IPS DF 4.7 (cell line): ENCODE results near the gene KDELR3.

ENCODE experiments used
- DNase-seq: peaks from one replicate; pipeline ENCODE4 v3.0.0-alpha.2; 2013; ENCODE audit warnings: low spot score; ENCODE audit errors: extremely low read depth

KDELR3 gene

DNA sequence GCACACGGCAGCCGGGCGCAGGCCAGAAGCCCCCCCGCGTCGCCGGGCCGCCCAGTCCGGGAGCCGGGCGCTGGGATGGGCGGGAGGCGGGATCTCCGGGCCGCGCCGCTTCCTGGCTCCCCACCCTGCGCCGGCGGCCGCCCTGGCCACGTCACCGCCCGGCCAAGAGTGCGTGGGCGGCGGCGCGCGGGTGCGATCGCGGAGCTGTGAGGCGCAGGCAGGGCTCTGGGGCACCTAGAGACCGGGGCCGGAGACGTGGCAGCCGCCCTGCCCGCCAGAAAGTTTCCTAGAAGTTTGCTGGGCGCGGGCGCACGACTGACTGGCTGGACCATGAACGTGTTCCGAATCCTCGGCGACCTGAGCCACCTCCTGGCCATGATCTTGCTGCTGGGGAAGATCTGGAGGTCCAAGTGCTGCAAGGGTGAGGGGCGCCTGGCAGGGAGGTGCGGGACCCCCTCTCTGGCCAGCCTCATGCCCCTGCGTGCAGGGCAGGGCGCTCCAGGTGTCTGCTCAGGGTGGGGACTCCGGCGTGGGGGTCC lies at the start of gene KDELR3:
Gene KDELR3, plus strand, starts transcription at position 193 of the 539 bp plus-strand sequence. Its CDS starts 138 bp downstream, at position 331.
- no peak for DNase-seq

DNA sequence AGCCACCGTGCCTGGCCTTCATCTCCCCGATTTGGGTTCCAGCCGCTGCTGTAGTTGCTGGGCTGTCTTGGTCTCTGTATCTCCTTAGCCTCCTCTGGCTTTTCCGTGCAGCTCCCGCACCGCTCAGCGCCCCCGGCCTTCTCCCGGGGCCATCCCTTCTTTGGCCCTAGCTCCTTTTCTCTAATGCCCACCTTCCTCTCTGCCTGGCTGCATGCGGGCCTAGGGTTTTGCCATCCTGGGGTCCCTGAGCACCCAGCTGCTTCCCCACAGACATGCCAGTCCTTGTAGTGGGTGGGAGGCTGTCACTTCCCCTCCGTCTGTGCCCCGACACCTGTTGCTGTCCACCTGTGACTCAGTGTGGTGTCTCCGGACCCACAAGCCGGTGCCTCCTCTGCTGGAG lies 49.3 kb upstream of the KDELR3 start:
- DNase-seq: no peak

GRCh38 chr22:38419121-38419857 lies 48.6 kb upstream of the KDELR3 start:
- DNase-seq: no peak

GRCh38 chr22:38419858-38420160 lies 48.1 kb upstream of the KDELR3 start:
- DNase-seq: no peak

- no peak for DNase-seq
Measured at GRCh38 chr22:38420734-38421133, 47.2 kb upstream of the KDELR3 start.

DNA sequence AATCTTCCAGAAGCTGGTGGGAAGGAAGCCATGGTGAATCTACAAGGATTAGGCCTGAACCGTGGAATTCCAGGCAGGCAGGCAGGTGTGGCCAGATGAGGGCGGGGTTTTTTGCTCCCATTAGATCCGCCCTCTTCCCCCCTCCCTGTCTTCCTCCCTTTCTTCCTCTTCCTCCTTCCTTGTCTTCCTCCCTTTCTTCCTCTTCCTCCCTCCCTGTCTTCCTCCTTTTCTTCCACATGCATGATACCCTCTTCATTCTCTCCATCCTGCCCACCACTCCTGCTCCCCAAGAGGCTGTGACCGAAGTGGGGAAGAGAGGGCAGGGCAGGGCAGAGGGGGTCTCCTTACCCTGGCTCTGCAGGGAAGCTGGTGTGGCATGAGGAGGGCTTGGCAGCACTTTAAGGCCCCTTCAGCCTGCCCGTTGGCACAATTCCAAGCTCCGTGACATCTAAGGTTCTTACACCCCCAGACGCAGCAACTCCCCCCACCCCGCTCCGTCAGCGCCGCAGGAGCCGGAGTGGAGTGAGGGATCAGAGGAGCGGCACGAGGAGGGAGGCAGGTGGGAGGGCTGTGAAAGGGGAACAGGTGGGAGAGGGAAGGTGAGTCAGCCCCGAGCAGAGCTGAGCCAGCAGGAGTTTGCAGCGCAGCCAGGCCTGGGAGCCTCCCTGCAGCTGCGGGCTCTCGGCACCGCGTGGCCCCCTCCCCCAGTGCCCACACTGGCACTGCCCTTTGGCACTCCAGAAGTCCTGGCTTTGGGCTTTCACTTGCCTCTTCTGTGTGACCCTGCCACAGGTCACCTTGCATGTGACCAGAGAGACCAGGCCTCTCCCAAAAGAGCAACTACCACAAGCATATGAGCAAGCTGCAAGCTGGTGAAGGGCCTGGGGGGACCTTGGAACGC lies 45.0 kb upstream of the KDELR3 start:
- DNase-seq: no peak

- no peak for DNase-seq
Measured at GRCh38 chr22:38423512-38424503, 44.1 kb upstream of the KDELR3 start.

- DNase-seq: no peak
Measured at GRCh38 chr22:38424525-38425080, 43.3 kb upstream of the KDELR3 start.

DNA sequence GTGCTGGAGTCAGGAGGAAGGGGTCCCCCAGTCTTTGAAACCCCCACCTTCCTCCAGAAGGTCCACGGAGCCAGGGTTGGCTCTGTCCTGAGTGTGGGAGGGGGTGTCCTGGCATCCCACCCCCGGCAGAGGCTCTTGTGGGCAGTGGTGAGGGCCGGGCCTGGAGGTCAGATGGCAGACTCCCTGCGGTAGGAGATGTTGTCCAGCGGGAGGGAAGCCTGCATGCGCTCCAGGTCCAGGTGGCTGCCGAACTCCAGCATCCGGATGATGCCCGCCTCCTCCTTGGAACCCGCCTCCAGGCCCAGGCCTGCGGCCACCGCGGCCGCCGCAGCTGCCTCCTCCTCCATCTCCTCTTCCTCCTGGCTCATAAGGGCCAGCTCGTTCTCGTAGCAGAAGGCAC lies 41.3 kb upstream of the KDELR3 start:
- DNase-seq: no peak

DNA sequence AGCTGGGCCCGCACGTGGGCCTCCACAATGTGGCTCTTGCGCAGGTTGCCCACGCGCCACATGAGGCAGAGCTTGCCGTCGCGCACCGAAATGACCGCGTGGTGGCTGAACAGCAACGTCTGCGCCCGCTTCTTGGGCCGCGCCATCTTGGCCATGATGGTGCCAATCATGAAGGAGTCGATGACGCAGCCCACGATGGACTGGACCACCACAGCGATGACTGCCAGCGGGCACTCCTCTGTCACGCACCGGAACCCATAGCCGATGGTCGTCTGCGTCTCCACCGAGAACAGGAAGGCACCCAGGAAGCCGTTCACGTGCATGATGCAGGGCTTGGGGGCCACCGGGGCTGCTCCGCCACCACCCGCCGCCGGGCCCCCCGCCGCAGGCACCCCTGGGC lies 40.4 kb upstream of the KDELR3 start:
- no peak for DNase-seq

GRCh38 chr22:38427940-38428339 lies 40.0 kb upstream of the KDELR3 start:
- no peak for DNase-seq

DNA sequence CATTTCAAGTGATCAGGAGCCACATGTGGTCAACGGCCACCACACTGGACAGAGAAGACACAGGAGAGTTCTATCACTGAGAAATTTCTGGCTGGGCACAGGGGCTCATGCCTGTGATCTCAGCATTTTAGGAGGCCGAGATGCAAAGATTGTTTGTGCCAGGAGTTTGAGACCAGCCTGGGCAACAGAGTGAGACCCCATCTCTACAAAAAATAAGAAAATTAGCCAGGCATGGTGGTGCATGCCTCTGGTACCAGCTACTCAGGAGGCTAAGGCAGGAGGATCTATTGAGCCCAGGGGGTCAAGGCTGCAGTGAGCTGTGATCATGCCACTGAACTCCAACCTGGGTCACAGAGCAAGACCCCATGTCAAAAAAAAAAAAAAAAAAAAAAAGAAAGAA lies 39.2 kb upstream of the KDELR3 start:
- no peak for DNase-seq

GRCh38 chr22:38429499-38430068 lies 38.3 kb upstream of the KDELR3 start:
- DNase-seq: no peak

GRCh38 chr22:38431266-38432010 lies 36.5 kb upstream of the KDELR3 start:
- DNase-seq: no peak

- no peak for DNase-seq
Measured at GRCh38 chr22:38432264-38432663, 35.6 kb upstream of the KDELR3 start.

GRCh38 chr22:38433871-38434270 lies 34.0 kb upstream of the KDELR3 start:
- DNase-seq: no peak

DNA sequence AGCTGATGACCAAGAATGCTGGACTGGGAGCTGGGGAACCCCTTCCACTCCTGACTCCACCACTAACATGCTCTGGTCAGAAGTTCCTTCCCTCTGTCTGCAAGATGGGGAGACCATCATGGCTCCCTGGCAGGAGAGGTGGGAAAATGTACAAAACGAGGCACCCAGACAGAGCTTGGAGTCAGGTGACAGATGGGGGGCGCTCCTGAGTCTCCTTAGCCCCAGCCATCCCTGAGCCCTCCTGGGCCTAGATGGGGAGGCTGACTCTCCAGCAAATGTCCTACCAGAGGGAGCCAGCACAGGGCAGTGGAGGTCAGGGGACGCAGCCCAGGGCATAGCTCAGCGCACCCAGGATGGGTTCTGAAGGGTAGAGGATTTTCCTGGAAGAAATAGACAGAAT lies 32.9 kb upstream of the KDELR3 start:
- DNase-seq: no peak

DNA sequence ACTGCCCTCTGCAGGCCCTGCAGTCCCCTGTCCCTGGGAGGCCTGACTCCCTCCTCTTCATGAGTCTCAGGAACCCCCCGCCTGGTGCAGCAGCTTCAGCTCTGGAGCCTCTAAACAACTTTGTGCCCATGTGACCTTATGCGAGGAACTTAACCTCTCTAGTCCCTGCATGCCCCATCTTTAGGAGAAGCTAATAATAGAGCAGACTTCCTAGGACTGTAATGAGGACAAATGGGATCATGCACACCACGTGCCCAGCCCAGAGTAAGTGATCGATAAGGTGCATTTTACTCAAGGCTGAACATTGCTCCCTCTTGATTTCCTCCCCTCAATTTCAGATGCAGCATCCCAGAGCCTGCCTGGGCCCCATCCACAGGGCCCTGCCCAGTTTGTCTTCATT lies 31.9 kb upstream of the KDELR3 start:
- no peak for DNase-seq

DNA sequence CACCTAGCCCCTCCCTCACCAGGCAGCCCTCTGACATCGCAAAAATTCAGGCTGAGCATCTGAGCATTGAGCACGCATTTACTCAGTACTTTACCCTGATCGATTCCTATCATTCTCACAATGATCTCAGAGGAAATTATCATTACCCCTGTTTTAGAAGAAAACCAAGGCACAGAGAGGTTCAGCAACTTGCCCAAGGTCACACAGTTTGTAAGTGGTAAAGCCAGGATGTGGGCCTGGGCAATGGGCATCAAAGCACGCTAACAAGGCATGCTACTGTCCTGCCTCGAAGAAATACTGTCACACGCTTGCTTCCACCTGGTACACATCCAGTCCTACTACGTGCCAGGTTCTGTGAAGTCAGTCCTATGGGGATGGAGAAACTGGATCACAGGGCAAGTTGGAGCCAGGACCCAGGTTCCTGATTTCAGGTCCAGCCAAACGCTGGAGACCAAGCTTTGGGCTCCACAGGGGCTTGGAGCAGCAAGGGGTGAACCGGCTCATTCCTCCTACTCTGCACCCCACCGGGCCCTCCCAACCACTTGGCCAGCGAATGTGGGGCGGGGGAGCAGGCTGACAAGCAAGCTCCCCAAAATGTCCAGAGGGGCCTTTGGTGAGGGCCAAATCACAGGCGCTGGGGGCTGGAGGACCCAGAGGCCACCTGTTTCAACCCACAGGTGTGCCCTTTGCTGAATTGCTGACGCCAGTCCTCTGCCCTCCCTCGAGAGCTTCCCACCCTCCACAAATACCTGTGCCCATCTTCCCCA lies 31.1 kb upstream of the KDELR3 start:
- DNase-seq: no peak
